ENCODE data around the gene PGS1.
A peak's percentile ranks its signal among the peaks of the same experiment; 100 is the strongest.

Gene PGS1

DNA sequence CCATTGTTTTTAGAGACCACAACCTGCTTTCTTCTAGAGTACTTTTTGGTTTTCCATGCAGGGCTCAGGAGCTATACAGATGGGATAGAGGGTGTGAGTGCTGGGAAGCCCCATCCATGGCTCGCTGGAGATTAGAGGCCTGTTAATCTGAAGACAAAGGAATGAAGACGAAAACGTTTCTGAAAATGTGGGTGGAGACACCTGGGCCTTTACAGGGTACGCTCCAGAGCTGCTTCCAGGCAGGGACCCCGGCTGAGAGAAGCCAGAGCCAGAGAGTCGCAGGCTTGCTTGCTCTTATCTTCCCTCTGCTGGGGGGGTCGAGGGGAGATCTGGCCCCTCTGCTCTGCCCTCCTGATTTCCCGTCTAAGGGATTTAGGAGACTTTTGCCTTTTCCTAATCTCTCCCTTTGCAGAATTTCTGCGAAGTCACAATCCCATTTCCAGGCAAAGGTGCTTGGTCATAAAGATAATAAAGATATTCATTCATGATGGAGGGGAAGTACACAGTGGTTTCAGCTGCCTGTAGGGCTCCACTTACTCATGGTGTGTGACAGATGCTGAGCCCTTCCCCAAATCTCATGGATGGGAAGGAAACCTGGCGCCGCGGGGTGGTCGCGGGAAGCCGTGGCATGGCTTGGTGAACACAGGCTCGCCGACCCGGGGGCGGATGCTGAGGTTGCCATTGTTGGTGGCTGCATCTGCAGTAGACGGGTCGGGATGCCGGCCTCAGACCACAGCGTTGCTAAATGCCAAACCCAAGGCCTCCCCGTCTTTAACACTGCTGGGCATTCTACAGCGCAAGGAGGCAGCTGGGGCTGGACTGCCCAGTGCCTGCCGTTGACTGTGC lies 13.8 kb upstream of the PGS1 start:
- DNase-seq (ENCODE audit: low read depth in 2 of 2) = no peak

DNA sequence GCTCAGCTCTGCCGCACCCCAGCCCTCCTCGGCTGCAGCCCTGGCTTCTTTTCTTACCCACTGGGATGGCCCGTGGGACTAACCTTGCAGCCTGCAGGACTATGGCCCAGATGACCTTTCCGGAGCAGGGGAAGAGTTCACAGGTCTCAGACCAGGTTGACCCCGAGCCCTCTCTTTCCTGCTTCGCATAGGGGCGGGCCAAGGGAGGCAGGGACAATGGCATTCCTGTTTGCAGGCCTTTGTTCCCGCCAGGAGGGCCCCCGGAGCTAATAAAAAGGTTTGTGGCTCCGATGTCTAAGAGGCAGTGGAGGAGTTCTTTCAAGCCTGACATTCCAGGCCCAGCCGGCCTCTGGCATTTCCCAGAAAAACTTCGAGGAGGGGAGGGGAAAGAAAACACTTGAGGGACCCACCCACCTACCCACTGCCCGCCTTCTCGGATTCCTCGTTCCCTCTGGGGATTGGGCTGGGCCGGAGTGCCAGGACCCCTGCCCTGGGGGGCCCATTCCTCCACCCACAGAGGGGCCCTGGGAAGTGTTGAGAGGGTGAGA lies 12.8 kb upstream of the PGS1 start:
- DNase-seq (ENCODE audit: low read depth in 2 of 2) = peak in 1 of 2 experiments; percentile 70

DNA sequence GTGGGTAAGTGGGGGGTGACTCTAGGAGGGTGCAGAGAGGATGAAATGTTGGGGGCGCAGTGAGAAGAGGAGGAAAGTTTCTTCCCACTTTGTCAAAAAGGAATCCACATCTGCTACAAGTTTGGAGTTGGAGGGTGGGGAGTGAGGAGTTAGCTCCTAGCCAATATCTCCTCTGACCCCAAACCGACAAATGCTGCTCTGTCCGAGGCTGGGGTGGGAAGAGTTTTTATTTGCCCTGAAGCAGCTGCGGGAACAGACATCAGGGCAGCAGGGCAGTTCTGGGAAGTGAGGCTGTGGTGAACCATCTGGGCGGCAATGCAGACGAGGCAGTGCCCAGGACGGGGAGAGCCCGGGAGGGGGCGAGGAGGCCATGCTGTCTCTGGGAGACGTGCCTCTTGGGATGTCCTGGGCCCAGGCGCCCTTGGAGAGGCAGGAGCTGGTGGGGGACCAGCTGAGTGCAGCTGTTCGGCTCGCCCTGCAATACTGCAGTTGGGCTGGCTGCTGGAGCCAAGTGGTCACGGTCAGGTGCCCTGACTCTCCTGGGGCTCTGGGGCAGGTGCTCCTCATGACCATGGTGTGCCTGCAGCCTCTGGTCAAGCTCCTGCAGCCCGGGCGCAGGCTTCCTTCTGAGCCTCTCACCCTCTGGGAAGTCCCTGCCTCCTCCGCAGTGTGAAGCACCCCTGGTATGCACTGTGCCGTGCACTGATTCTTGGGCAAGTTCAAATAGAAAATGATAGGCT lies 12.2 kb upstream of the PGS1 start:
- DNase-seq (ENCODE audit: low read depth in 2 of 2) = no peak

DNA sequence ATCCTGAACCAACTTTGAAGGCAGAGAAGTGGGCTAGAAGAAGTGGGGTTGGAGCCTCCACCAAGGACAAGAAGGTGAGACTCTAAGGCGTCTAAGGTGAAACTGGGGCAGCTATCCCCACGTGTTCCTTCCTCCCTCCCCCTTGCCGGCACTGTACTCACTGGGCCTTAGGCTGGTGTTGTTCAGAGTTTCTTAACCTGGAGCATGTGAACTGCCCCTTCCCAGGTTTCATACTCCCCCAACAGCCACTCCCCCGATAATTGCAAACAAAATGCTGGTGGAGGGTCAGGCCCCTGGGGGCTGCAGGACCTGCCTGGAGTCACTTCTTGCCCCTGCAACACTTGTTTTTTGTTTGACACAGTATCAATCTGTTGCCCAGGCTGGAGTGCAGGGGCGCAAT lies 11.3 kb upstream of the PGS1 start:
- no peak for DNase-seq (ENCODE audit: low read depth in 2 of 2)

DNA sequence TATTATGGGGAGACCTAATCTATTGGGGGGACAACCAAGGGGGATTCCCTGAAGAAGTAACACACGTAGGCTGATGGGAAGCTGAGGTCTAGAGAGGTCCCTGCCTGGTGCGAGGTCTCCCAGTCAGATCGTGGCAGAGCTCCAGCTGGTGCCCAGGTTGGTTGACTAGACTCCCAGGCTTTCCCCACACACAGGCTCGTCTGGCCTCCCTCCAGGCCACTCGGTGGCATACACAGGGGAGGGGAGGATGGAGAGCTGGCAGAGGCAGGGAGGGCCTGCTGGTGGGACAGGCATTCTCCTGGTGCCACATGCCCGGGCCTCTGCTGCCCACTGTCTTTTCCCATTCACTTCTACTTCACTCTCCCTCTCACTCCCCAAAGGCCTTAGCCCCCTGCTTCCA lies 10.1 kb upstream of the PGS1 start:
- DNase-seq (ENCODE audit: low read depth in 2 of 2) = no peak

DNA sequence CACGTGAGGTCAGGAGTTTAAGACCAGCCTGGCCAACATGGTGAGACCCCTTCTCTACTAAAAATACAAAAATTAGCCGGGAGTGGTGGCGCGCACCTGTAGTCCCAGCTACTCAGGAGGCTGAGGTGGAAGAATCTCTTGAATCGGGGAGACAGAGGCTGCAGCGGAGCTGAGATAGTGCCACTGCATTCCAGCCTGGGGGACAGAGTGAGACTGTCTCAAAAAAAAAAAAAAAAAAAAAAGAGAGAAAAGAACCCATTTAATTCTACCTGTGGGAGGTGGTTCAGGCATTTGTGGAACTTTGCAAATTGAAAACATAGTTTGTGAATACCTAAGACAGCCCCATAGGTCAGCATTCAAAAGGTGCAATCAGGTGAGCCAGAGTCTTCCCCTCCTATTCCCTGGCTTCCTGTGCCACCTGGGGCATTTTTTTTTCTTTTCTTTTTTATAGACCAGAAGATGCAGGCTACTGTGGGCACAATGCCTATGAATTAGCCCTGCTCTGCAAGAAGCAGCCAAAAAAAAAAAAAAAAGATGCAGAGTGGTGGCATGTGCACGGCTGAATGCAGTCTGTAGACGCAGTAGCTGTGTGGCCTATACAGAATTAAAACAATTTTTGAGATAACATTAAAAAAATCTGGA lies 9.5 kb upstream of the PGS1 start:
- DNase-seq (ENCODE audit: low read depth in 2 of 2) = no peak

DNA sequence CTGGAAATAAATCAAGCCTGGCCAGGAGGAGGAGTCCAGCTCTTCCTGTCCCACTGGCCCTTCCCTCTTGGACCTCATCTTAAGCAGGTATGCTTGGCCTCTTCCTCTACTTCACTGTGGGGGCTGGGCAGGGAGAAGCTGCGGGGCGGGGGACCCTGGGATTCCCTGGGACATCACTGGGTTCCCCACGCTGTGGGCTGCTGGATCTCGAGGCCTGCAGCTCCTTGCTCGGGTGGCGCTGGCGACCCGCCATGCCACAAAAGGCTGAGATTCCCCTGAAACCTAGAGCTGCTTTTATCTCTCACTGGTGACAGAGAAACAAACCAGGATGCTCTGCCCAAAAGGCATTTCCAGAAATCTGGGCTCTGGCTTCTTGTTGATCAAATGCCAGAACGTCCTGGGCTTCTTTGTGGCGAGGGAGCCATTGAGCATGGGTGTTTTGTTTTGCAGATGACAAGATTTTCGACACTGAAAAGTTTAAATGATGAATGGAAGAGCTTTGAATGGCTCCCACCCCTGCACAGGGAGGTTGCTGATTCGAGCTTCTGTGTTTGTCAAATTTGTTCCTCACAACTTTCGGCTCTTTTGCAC lies 8.6 kb upstream of the PGS1 start:
- DNase-seq (ENCODE audit: low read depth in 2 of 2) = no peak

DNA sequence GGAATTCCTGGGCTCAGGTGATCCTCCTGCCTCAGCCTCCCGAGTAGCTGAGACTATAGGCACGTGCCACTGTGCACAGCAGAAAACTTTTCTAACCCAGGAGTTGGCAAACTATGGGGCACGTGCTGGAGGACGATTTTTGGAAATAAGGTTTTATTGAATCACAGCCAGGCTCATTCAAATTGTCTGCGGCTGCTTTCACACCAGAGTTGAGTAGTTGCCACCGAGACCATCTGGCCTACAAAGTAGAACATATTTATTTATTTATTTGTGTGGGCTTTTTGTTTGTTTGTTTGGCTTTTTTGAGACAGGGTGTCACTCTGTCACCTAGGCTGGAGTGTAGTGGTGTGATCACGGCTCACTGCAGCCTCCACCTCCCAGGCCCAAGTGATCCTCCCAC lies 7.4 kb upstream of the PGS1 start:
- no peak for DNase-seq (ENCODE audit: low read depth in 2 of 2)

DNA sequence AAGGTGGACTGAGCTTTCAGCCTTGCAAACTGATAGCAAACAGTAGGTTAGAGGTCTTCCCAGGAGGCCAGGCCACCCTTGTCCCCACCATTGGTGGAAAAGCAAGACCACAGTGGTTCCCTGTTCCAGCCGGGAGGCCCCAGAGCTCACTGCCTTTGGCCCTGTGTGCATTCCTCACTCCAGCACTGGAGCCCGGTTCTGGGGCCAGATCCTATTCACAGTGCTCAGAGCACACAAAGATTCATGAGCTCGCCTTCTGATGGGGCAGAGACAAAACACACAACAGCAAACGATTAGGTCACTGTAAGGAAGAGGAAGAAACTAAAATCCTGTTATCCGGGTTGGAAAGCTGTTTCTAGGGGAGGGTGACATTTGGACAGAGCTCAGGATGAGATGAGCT lies 5.6 kb upstream of the PGS1 start:
- no peak for DNase-seq (ENCODE audit: low read depth in 2 of 2)

DNA sequence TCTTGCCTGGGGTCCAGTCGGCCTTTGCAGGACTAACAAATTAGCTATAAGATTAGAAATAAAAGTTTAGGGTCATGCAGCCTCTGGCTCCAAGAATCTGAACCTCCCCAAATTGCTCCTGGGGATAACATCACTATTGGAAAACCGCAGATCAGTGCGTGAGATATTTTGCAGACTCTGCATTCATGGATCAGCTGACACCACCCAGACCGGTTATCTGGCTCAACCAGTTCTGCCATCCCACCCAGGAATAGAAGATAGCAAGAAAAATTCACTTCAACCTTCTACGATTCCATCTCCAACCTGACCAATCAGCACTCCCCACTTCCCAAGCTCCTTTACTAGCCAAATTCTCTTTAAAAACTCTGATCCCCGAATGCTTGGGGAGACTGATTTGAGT lies 4.3 kb upstream of the PGS1 start:
- no peak for DNase-seq (ENCODE audit: low read depth in 2 of 2)

DNA sequence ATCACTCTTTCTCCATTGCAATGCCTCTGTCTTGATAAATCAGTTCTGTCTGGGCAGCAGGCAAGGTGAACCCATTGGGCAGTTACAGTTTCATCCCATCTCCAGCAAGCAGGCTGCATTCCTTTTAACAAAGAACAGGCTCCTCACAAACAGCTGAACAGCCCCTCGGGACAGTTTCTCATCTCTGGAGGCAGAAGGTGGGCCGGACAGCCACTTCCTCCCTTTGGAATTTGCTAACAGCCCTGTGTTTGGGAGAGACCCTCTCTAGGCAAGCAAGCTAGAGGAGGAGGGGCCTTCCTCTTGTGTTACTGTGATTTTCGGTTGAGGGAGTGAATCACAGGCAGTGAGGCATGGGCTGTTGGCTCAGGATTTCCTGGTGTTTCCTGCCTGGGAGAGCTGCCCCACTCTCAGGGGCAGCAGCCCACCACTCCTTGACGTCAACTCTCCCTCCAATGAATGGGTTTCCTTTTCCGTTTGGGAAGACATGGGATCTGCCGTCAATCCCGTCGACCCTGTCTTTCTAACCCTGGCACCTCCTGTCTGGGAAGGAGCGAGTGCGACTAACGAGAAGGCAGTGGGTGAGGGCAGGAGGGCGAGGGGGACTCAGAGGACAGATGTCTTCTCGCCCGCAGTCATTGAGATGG lies 3.7 kb upstream of the PGS1 start:
- peak; percentile 81 to 85 for DNase-seq (ENCODE audit: low read depth in 2 of 2)

DNA sequence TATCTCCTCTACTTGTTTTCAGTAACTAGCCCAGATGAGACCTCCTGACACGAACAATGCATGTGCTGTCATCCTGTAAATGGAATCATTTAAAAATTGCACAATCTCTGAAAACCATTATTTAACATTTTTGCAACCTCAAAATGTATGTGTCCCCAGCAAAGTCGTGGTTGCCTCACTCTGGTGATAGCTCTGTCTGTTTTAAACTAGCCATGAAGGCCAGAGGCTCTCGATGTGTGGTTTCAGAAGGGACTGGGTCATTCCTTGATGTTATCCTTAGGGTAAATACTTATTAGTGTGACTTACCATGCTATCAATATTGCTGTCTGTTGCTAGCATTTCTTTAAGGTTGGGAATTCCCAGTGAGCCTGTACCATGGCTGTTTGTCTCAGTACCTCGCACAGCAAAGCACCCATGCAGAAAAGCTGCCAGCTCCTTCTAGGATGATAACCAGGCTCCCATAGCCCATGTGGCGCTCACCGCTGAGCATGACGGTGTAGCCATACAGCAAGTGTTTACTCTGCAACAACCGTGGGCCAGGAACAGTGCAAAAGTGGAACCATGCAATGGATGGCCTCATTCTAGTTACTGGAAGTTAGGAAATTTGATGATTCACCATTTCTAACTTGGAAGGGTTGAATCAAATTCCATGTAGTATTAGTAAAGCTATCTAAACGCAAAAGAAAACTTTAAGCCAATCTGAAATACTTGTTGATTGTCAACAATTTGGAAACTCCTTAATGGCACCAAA lies 2.9 kb upstream of the PGS1 start:
- peak; percentile 89 to 91 for DNase-seq (ENCODE audit: low read depth in 2 of 2)

DNA sequence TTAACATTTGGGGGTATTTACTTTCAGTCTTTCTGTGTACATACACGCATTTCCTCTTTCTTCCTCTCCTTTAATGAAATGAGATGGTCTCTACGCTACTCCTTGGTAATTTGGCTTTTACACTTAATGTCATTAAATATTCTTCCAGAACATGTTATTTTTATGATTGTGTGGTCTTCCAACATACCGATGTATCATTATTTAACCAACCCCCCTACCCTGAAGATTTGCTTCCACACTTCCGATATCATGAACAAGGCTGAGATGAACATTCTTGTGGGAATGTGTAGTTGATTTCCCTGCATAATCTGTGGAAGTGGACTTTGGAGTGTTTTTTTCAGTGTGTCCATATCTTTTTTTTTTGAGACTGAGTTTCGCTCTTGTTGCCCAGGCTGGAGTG lies 2.3 kb upstream of the PGS1 start:
- peak in 1 of 2 experiments; percentile 51 for DNase-seq (ENCODE audit: low read depth in 2 of 2)

DNA sequence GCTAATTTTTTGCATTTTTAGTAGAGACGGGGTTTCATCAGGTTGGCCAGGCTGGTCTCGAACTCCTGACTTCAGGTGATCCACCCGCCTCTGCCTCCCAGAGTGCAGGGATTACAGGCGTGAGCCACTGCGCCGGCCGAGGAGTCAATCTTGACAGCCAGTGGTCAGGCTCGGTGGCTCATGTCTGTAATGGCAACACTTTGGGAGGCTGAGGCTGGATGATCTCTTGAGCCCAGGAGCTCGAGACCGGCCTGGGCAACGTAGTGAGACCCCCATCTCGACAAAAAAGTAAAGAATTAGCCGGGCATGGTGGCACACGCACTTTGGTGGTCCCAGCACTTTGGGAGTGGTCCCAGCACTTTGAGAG lies 608 bp upstream of the PGS1 start:
- DNase-seq (ENCODE audit: low read depth in 2 of 2) = no peak

DNA sequence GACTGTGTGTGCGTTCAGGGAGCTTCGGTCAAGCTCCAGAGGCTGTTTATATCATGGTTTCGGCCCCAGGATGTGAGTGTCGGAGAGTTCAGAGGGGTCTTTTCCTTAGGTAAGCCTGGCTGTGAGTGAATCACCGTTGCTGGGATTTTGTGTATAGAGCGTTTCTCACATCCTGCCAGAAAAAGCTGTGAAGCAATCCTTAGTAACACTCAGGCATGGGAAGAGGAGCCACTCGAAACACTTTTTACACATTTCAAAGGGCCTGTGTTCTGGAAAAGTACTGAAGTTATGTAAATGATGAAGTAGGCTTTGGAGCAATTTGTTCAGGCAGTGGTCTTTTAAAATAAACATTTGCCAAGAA lies 662 bp downstream of the PGS1 start:
- no peak for DNase-seq (ENCODE audit: low read depth in 2 of 2)

DNA sequence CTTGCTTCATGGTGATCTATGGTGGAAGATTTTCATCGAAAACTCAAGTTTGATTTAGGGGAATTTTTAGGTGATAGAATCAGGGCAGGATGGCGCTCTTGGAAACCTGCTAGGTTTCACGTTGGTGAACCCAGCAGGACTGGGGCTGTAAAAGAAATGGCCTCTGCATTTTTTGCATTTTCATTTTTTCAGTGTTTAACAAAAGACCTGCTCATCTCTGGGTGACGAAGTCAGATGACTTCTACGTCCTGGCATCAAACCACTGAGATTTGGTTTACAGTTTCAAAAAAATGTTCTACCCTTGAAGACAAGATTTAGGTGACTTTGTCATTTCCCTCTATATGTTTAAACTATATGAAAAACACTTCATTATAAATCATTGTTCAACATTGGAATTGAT lies 1.9 kb downstream of the PGS1 start:
- no peak for DNase-seq (ENCODE audit: low read depth in 2 of 2)

DNA sequence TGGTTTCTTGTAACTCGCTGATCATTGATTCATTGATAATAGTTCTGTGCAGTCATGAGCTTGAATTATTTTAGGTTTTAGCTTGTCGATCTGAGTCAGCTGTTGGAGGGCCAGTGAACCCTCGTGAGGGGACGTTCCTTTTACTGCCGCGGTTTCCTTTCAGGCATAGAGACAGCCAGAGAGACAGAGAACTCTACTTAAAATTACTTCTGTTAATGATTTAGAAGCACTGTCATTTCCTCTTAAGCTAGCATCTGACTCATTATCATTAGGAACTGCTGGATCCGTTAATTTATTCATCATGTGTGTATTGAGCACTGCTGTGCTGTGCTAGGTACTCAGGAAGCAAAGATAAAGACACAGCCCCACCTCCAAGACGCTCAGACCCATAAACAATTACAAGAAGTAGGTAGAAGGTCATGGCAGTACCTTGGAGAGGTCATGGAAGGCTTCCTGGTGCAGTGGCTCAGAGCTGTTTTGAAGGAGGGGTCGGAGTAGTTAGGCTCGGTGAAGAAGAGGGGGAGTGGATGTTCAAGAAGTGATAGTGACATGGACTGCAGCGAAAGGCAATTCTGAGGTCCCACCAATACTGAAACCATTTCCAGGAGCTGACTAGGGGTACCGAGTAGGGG lies 3.3 kb downstream of the PGS1 start:
- DNase-seq (ENCODE audit: low read depth in 2 of 2) = peak in 1 of 2 experiments; percentile 64

DNA sequence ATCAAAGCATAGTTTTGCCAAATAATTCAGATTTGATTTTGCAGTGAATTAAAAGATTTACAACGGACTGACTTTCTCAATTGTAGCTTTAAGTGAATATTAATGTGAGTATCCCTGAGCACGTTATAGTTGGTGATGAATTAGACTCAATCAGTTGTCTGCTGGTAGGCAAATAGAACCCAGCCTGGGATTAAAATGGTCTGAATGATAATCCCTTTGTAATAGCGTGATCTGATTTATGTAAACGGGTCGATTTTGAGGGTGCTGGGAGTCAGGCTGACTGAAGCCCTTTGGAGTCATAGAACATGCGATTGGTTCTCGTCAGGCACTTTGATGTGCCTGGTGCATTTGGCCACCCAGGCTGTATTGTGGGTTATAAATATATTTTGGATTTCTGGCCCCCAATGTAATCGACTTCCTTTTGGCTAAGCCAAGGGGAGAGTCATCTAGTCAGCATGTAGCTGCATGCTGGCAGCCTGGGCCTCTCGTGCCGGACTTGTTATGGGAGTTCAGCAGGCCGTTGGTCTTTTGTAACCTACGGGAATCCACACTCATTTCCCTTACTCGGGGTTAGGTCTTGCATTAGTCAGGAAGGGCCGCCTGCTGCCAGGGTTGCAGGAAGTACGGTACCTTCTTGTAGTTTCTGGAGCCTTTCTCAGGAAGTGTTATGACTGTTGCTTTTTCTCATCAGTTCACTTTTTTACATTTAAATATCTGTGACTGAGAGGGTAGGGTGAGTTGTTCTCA lies 5.4 kb downstream of the PGS1 start:
- peak in 1 of 2 experiments; percentile 81 for DNase-seq (ENCODE audit: low read depth in 2 of 2)

DNA sequence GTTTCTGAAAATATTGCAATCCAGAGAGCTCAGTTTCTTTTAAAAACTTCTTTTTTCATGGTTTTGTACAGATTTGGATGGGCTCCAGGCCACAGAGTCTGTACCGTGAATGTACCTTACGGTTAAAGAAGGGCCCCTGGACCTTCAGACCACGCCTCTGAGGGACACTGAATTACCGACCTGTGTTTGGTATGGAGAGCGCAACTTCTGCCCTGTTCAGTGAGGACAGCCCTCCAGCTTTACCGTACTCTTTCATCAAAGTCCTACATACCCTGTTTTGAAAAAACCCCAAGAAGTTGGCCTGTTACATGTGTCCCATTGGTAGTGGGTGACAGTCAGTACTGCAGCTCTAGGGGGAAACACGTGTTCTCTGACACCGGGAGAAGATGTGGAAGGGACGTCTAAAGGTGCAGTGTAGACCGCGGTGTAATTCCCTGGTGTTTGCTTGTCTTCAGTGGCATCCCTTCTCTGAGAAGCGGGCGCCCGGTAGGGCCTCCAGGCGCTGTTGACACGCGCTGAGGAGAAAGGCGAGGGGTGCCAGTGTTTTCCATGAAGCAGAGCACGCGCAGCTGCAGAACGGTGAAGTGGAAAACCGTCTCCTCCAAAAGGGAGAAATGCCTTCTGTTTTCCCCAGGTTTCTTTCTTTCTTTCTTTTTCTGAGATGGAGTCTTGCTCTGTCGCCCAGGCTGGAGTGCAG lies 6.2 kb downstream of the PGS1 start:
- no peak for DNase-seq (ENCODE audit: low read depth in 2 of 2)

Measured in fibroblast of skin of left quadriceps (primary cell).